Esophagus squamous epithelium (tissue), 5 donors: ENCODE results near the gene PTPRN2. TPM values are rescaled to one million over a fixed set of nuclear protein-coding genes. Genes with fewer than 3 reads are reported as not detected.

Source experiments
- DNase-seq: peaks from one replicate; lab custom pipeline; 2025; lab: John Stamatoyannopoulos, UW
- H3K27ac ChIP-seq, 4 donors: fragments of 200-600 bp; sonication (generic); one replicate each; pipeline ENCODE4 v1.5.1; 2016 to 2019; ENCODE audit warnings: mild to moderate bottlenecking in 1 of 4
- H3K27me3 ChIP-seq, 4 donors: fragments of 200-600 bp; sonication (generic); 1 replicate in 3 of 4; 2 replicates in 1 of 4; pipeline versions ENCODE4 v1.5.1 to v1.6.0; 2017 to 2021; ENCODE audit warnings: antibody characterized with exemption in 1 of 4
- H3K36me3 ChIP-seq, 3 donors: fragments of 200-600 bp; sonication (generic); one replicate each; pipeline ENCODE4 v1.5.1; 2016 to 2019
- H3K4me1 ChIP-seq, 3 donors: fragments of 200-600 bp; sonication (generic); one replicate each; pipeline ENCODE4 v1.5.1; 2017 to 2019
- H3K4me3 ChIP-seq, 4 donors: fragments of 200-600 bp; sonication (generic); 1 replicate in 3 of 4; 2 replicates in 1 of 4; pipeline ENCODE4 v1.5.1; 2016 to 2019; ENCODE audit warnings: mild to moderate bottlenecking in 2 of 4, moderate library complexity in 1 of 4
- H3K9me3 ChIP-seq, 3 donors: fragments of 200-600 bp; sonication (generic); one replicate each; pipeline ENCODE4 v1.5.1; 2016 to 2019
- CTCF ChIP-seq, 6 experiments: fragments of 450-650 bp in 4 of 6; fragments of 200-600 bp in 2 of 6; sonication (generic) in 2 of 6; IDR thresholded peaks; one replicate each; pipeline ENCODE4 v1.5.1; 2016 to 2019; ENCODE audit warnings: antibody characterized with exemption in 6 of 6, mild to moderate bottlenecking in 4 of 6, moderate library complexity in 4 of 6
- POLR2A ChIP-seq, 4 donors: fragments of 450-650 bp; IDR thresholded peaks; one replicate each; pipeline ENCODE4 v1.6.1; 2017; ENCODE audit warnings: antibody characterized with exemption in 4 of 4, mild to moderate bottlenecking in 4 of 4, moderate library complexity in 3 of 4
- WGBS, 2 donors: methylation state at CpG; one replicate each; pipeline ENCODE4 v1.1.5; 2018; 5-methylcytosine and 5-hydroxymethylcytosine counted together
- intact Hi-C: fragments of 100-400 bp; cut with DNase I; formaldehyde crosslinking; loops from one replicate; pipeline ENCODE4 v1.15.0; 2022
- total RNA-seq, 4 donors: library from RNA; depleted of rRNA; stranded (reverse); fragments of >200 nt; gene quantifications; one replicate each; pipeline ENCODE4 v1.1.0, GENCODE V29; 2016
- donor health status: DM: yes; HTN: yes; CAD: no.

The PTPRN2 gene
- total RNA-seq, 4 donors from 2014 or later = 0.38 to 2.7 (median 1.0) TPM

GRCh38 chr7:158614700-158615099 lies 27.1 kb upstream of the PTPRN2 start:
- intact Hi-C loops = no loop called here
- Histone ChIP-seq H3K27me3 (no peaks in the 10 kb centered on the region), H3K27ac (no peak overlapping the region), H3K36me3 (no peaks in the 10 kb centered on the region), H3K4me1 (no peaks in the 10 kb centered on the region), H3K4me3 (no peak overlapping the region), H3K9me3 (no peaks in the 10 kb centered on the region)
- no peak for DNase-seq
- TF ChIP-seq CTCF (IDR thresholded peaks at IDR 0.05) (no peak), POLR2A (IDR thresholded peaks at IDR 0.05) (no peak)
- WGBS, 2 donors = 41 to 48% methylated on average over 1 of the region's 1 CpG

- Histone ChIP-seq H3K4me1 (no peaks in the 10 kb centered on the region), H3K27ac (no peak overlapping the region), H3K27me3 (no peaks in the 10 kb centered on the region), H3K9me3 (no peaks in the 10 kb centered on the region), H3K4me3 (no peak overlapping the region), H3K36me3 (no peaks in the 10 kb centered on the region)
- 77 to 100% methylated on average over 2 of the region's 2 CpGs for WGBS, 2 donors
- intact Hi-C loops = no loop called here
- TF ChIP-seq CTCF (IDR thresholded peaks at IDR 0.05) (no peak), POLR2A (IDR thresholded peaks at IDR 0.05) (no peak)
- no peak for DNase-seq
Measured at GRCh38 chr7:158613481-158613880, 25.9 kb upstream of the PTPRN2 start.

- H3K27ac ChIP-seq = no peak overlapping the region
- 89 to 96% methylated on average over 4 of the region's 4 CpGs for WGBS, 2 donors
- no peaks in the 10 kb centered on the region for H3K36me3 ChIP-seq
- H3K4me1 ChIP-seq = no peaks in the 10 kb centered on the region
- H3K9me3 ChIP-seq = no peaks in the 10 kb centered on the region
- DNase-seq = no peak
- intact Hi-C loops = no loop called here
- no peak for TF ChIP-seq CTCF (IDR thresholded peaks at IDR 0.05)
- TF ChIP-seq POLR2A (IDR thresholded peaks at IDR 0.05) = no peak
- no peaks in the 10 kb centered on the region for H3K27me3 ChIP-seq
- no peak overlapping the region for H3K4me3 ChIP-seq
Measured at GRCh38 chr7:158612546-158612945, 24.9 kb upstream of the PTPRN2 start.

- intact Hi-C loops = no loop called here
- no peaks in the 10 kb centered on the region for H3K9me3 ChIP-seq
- no peaks in the 10 kb centered on the region for H3K36me3 ChIP-seq
- no peak overlapping the region for H3K4me3 ChIP-seq
- no peak overlapping the region for H3K27ac ChIP-seq
- H3K27me3 ChIP-seq = no peaks in the 10 kb centered on the region
- no peaks in the 10 kb centered on the region for H3K4me1 ChIP-seq
- TF ChIP-seq CTCF (IDR thresholded peaks at IDR 0.05) (no peak), POLR2A (IDR thresholded peaks at IDR 0.05) (no peak)
- DNase-seq = no peak
- 78 to 83% methylated on average over 8 of the region's 8 CpGs for whole genome bisulfite sequencing, 2 donors
Measured at GRCh38 chr7:158611541-158611940, 23.9 kb upstream of the PTPRN2 start.

- no peaks in the 10 kb centered on the region for H3K4me1 ChIP-seq
- WGBS, 2 donors = 90 to 91% methylated on average over 7 of the region's 7 CpGs
- intact Hi-C loops = no loop called here
- H3K27ac ChIP-seq = no peak overlapping the region
- TF ChIP-seq CTCF (IDR thresholded peaks at IDR 0.05) (no peak), POLR2A (IDR thresholded peaks at IDR 0.05) (no peak)
- no peak for DNase-seq
- no peak overlapping the region for H3K4me3 ChIP-seq
- H3K27me3 ChIP-seq = no peaks in the 10 kb centered on the region
- no peaks in the 10 kb centered on the region for H3K36me3 ChIP-seq
- no peaks in the 10 kb centered on the region for H3K9me3 ChIP-seq
Measured at GRCh38 chr7:158609313-158609974, 21.8 kb upstream of the PTPRN2 start.
